H54 (cell line): ENCODE measurements around the gene CPNE9.

Source experiments
- DNase-seq: peaks from one replicate; pipeline ENCODE4 v3.0.0; 2011; ENCODE audit warnings: low spot score, mixed read lengths; ENCODE audit not compliant: insufficient read length
- FAIRE-seq: peaks from 3 replicates; lab custom pipeline; 2011; peaks lifted over from hg19 to GRCh38; lab: Jason Lieb, UNC
- POLR2A ChIP-seq: IDR thresholded peaks from 2 replicates; pipeline ENCODE4 v1.6.1; 2011; ENCODE audit warnings: low read depth, mild to moderate bottlenecking, low read length

CPNE9 gene

GRCh38 chr3:9732080-9732739 is 28.6 kb downstream of the CPNE9 start:
- no peak for TF ChIP-seq POLR2A
- FAIRE-seq: no peak
- no peak for DNase-seq

GRCh38 chr3:9732740-9733115 is 29.1 kb downstream of the CPNE9 start:
- FAIRE-seq (no peak), DNase-seq (no peak)
- TF ChIP-seq POLR2A: no peak

DNA sequence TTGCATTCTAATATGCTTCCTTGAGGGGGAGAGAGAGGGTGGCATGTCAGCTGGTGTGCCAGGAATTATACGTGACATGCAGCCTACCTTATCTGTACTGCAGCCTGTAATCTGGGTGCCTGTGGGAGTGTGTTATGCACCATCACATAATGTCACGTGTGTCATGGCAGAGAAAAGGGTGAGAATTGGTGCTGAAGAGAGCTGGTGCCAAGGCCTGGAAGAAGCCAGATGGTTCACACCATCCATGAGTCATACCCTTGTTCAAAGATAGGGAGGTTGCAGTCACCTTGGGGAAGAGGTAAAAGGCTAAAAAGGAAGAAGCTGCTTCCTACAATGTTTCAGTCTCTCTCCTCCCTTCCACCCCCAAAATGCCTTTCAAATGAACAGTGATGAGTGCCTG is 33.2 kb downstream of the CPNE9 start:
- no peak for FAIRE-seq
- no peak for DNase-seq
- TF ChIP-seq POLR2A: no peak

DNA sequence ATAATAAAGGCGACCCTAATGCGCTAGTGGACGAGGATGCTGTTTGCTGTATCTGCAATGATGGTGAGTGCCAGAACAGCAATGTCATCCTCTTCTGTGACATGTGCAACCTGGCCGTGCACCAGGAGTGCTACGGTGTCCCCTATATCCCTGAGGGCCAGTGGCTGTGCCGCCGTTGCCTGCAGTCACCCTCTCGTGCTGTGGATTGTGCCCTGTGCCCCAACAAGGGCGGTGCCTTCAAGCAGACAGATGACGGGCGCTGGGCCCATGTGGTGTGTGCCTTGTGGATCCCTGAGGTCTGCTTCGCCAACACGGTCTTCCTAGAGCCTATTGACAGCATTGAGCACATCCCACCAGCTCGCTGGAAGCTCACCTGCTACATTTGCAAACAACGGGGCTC is 35.5 kb downstream of the CPNE9 start:
- TF ChIP-seq POLR2A: no peak
- DNase-seq: no peak
- FAIRE-seq: no peak

GRCh38 chr3:9742560-9742959 is 38.9 kb downstream of the CPNE9 start:
- no peak for DNase-seq
- FAIRE-seq: no peak
- TF ChIP-seq POLR2A: no peak

DNA sequence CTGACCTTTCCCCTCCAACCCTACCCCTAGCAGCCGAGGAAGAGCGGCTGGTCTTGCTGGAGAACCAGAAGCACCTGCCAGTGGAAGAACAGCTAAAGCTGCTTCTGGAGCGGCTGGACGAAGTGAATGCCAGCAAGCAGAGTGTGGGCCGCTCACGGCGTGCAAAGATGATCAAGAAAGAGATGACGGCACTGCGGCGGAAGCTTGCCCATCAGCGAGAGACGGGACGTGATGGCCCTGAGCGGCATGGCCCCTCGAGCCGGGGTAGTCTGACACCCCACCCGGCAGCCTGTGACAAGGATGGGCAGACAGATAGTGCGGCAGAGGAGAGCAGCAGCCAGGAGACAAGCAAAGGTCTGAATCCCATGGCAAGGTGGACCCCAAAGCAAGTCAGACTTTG is 39.9 kb downstream of the CPNE9 start:
- FAIRE-seq (no peak), DNase-seq (no peak)
- no peak for TF ChIP-seq POLR2A

DNA sequence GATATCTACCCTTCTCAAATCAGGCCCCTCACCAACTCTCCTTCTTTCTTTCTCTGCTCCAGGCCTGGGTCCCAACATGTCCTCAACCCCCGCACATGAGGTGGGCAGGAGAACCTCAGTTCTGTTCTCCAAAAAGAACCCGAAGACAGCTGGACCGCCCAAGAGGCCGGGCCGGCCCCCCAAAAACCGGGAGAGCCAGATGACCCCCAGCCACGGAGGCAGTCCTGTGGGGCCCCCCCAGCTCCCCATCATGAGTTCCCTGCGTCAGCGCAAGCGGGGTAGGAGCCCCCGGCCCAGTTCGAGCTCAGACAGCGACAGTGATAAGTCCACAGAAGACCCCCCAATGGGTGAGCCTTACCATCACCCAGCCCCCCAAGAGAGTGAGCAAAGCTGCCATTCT is 40.5 kb downstream of the CPNE9 start:
- no peak for DNase-seq
- TF ChIP-seq POLR2A: no peak
- FAIRE-seq: no peak

GRCh38 chr3:9745521-9745920 is 41.9 kb downstream of the CPNE9 start:
- DNase-seq: no peak
- TF ChIP-seq POLR2A: no peak
- FAIRE-seq: no peak

DNA sequence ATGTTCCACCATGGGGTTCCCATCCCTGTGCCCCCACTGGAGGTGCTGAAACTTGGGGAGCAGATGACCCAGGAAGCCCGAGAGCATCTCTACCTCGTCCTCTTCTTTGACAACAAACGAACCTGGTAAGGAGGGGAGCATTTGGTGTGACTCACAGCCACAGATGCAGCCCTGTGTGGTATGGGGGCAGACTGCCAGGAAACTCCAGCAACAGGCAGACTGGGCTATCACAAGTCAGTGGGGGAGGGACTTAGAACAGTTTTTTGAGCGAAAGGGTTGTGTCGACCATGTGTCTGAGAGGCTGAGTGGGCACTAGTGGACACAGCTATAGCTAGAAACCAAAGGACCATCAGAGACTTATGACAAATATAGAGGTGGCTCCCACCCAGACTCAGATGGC is 42.7 kb downstream of the CPNE9 start:
- FAIRE-seq (peak; percentile 23), DNase-seq (peak; percentile 88)
- TF ChIP-seq POLR2A: no peak

DNA sequence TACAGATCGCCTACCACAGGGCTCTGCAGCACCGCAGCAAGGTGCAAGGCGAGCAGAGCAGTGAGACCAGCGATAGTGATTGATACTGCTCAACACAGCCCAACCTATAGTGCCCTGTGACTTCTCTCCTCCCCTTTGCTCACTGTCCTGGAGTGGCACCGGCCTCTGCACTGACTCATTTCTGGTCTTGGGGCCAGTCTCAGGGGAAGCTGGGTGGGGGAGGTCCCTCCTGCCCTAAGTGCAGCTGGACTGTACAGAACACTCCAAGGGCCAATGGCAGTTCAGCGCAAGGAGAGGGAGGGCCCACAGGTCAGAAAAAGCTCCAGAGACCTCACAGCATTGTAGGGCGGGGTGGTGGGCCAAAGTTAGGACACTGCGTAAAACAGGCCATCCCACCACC is 43.6 kb downstream of the CPNE9 start:
- TF ChIP-seq POLR2A: no peak
- DNase-seq (peak; percentile 74), FAIRE-seq (peak; percentile 62)

DNA sequence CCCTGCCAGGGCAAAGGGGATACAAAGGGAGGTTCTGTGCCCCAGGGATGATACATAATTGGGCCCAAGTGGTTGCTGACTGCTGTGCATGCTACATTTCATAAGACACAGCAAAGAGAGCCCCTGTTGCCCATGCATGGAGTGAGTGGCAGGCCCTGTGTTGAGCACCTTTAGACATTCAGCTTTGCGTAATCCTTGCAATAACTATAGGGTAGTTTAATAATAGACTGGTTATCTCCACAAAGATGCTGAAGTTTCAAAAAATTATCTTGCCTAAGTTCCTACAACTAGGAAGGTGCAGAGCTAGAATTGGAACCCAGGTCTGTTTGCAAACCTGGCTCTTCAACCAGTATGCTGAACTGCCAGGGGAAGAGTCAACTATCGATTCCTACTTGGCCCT is 44.4 kb downstream of the CPNE9 start:
- no peak for TF ChIP-seq POLR2A
- FAIRE-seq: no peak
- no peak for DNase-seq

GRCh38 chr3:9749296-9749644 is 45.6 kb downstream of the CPNE9 start:
- FAIRE-seq: no peak
- TF ChIP-seq POLR2A: no peak
- no peak for DNase-seq

DNA sequence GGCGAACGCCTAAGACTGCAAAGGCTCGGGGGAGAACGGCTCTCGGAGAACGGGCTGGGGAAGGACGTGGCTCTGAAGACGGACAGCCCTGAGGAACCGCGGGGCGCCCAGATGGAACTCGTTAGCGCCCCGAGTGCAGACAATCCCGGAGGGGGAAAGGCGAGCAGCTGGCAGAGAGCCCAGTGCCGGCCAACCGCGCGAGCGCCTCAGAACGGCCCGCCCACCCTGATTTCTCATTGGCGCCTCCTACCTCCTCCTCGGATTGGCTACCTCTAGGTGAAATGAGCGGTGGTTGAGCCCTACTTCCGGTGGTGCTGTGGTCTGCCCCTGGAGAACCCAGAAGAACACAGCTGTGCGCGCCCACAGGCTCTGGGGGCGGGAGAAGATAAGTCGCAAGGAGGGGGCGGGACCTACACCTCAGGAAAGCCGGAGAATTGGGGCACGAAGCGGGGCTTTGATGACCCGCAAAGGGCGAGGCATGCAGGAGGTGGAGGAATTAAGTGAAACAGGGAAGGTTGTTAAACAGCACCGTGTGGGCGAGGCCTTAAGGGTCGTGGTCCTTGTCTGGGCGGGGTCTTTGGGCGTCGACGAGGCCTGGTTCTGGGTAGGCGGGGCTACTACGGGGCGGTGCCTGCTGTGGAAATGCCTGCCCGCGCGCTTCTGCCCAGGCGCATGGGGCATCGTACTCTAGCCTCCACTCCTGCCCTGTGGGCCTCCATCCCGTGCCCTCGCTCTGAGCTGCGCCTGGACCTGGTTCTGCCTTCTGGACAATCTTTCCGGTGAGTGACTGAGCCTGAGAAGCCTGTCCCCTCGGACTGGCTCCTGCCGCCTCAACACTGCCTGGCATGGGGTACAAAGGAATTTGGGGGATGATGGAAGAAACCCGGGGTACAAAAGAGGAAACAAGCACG is 46.3 kb downstream of the CPNE9 start, which contains the start of gene OGG1:
Gene OGG1 (plus strand): TSS at position 308 of the 911 bp plus-strand sequence. CDS start 335 bp downstream, at position 643.
- peak; percentile 55 for TF ChIP-seq POLR2A
- FAIRE-seq (no peak), DNase-seq (peak; percentile 96)

- no peak for FAIRE-seq
- DNase-seq: no peak
- TF ChIP-seq POLR2A: no peak
These were observed 47.2 kb downstream of the CPNE9 start for GRCh38 chr3:9750556-9751411.
